DND-41 (cell line): ENCODE results near the gene PFN1.

ENCODE experiments used
- ATAC-seq: fragments of 200-7000 bp; cut with Tn5 transposase; 3 replicates; pipeline ENCODE4 v1.9.1; 2021; ENCODE audit warnings: low read depth; ENCODE audit not compliant: insufficient read depth
- DNase-seq: peaks from one replicate; pipeline ENCODE4 v3.0.0-alpha.2; 2020
- H2AFZ ChIP-seq: 2 replicates; pipeline ENCODE4 v1.6.0; 2012; ENCODE audit warnings: low read depth, low read length
- H3K27ac ChIP-seq: 2 replicates; pipeline ENCODE4 v1.5.1; 2012; ENCODE audit warnings: low read length, inconsistent platforms
- H3K27me3 ChIP-seq: fragments of 200-600 bp; sonication (generic); 2 replicates; pipeline ENCODE4 v1.6.0; 2012; ENCODE audit warnings: low read length, mild to moderate bottlenecking, inconsistent platforms; ENCODE audit not compliant: insufficient read depth, poor library complexity
- H3K36me3 ChIP-seq: 2 replicates; pipeline ENCODE4 v1.5.1; 2012; ENCODE audit warnings: low read length, inconsistent platforms; ENCODE audit not compliant: insufficient read depth
- H3K4me1 ChIP-seq: 2 replicates; pipeline ENCODE4 v1.5.1; 2012; ENCODE audit warnings: mild to moderate bottlenecking, low read length; ENCODE audit not compliant: insufficient read depth
- H3K4me2 ChIP-seq: 2 replicates; pipeline ENCODE4 v1.6.0; 2012; ENCODE audit warnings: mild to moderate bottlenecking, moderate library complexity, low read length, inconsistent platforms; ENCODE audit not compliant: insufficient read depth
- H3K4me3 ChIP-seq, 2 experiments: fragments of 200-600 bp in 1 of 2; shearing (Covaris generic) in 1 of 2; 2 replicates each; pipeline ENCODE4 v1.5.1; 2012 to 2016; ENCODE audit warnings: inconsistent platforms in 2 of 2, low read length in 2 of 2, mild to moderate bottlenecking in 2 of 2, low read depth in 1 of 2, moderate library complexity in 1 of 2
- H3K79me2 ChIP-seq: 2 replicates; pipeline ENCODE4 v1.6.0; 2012; ENCODE audit warnings: low read length, inconsistent platforms; ENCODE audit not compliant: insufficient read depth
- H3K9ac ChIP-seq: 2 replicates; pipeline ENCODE4 v1.6.0; 2012; ENCODE audit warnings: low read depth, mild to moderate bottlenecking, inconsistent platforms, low read length, moderate library complexity
- H3K9me3 ChIP-seq: 2 replicates; pipeline ENCODE4 v1.5.1; 2012; ENCODE audit warnings: low read length, moderate library complexity, mild to moderate bottlenecking, inconsistent platforms; ENCODE audit not compliant: insufficient read depth, severe bottlenecking
- H4K20me1 ChIP-seq: 2 replicates; pipeline ENCODE4 v1.6.0; 2012; ENCODE audit warnings: low read length; ENCODE audit not compliant: insufficient read depth
- EZH2 ChIP-seq: IDR thresholded peaks from 3 replicates; pipeline ENCODE4 v1.6.1; 2012; ENCODE audit warnings: borderline replicate concordance, low read depth, mild to moderate bottlenecking, moderate library complexity, low read length, inconsistent platforms; ENCODE audit not compliant: severe bottlenecking
- TF ChIP-seq, protein P1 (sequence below): IDR thresholded peaks from 2 replicates; pipeline ENCODE4 v1.5.1; 2012; ENCODE audit warnings: borderline replicate concordance, low read length, moderate library complexity, mild to moderate bottlenecking; ENCODE audit not compliant: poor library complexity, severe bottlenecking; ENCODE audit errors: extremely low read depth

The PFN1 gene

GRCh38 chr17:4948166-4948930, at the start of gene PFN1:
PFN1 (minus strand) TSS chr17:4948530; CDS start chr17:4948394, 136 bp downstream.
- Histone ChIP-seq H2AFZ (peak within 1 kb of the TSS; percentile 82), H3K27me3 (no peaks in the 10 kb centered on the region), H3K4me3 (peak within 1 kb of the TSS; percentile 72 to 91), H3K4me2 (peak within 1 kb of the TSS; percentile 97), H3K27ac (peak within 1 kb of the TSS; percentile 99), H3K9ac (peak within 1 kb of the TSS; percentile 98), H4K20me1 (peaks cover 38% of the 10 kb centered on the region), H3K4me1 (peaks cover 60% of the 10 kb centered on the region), H3K36me3 (peaks cover 47% of the 10 kb centered on the region), H3K9me3 (no peaks in the 10 kb centered on the region), H3K79me2 (peaks cover 61% of the 10 kb centered on the region)
- DNase-seq (peak; percentile 94), ATAC-seq (peak; percentile 37)
- TF ChIP-seq, protein P1, sequence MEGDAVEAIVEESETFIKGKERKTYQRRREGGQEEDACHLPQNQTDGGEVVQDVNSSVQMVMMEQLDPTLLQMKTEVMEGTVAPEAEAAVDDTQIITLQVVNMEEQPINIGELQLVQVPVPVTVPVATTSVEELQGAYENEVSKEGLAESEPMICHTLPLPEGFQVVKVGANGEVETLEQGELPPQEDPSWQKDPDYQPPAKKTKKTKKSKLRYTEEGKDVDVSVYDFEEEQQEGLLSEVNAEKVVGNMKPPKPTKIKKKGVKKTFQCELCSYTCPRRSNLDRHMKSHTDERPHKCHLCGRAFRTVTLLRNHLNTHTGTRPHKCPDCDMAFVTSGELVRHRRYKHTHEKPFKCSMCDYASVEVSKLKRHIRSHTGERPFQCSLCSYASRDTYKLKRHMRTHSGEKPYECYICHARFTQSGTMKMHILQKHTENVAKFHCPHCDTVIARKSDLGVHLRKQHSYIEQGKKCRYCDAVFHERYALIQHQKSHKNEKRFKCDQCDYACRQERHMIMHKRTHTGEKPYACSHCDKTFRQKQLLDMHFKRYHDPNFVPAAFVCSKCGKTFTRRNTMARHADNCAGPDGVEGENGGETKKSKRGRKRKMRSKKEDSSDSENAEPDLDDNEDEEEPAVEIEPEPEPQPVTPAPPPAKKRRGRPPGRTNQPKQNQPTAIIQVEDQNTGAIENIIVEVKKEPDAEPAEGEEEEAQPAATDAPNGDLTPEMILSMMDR = peak; percentile 8
- no peak for TF ChIP-seq EZH2

GRCh38 chr17:4997302-4998026, 49.1 kb upstream of the PFN1 start, which contains the start of the genes INCA1 and KIF1C:
INCA1 (minus strand) TSS chr17:4997522; CDS start chr17:4994437, 3,085 bp downstream.
KIF1C (plus strand) TSS chr17:4997950; CDS start chr17:5000247, 2,297 bp downstream.
- Histone ChIP-seq H3K4me1 (peaks cover 29% of the 10 kb centered on the region), H3K27me3 (no peaks in the 10 kb centered on the region), H2AFZ (peak within 1 kb of the TSS; percentile 88), H3K79me2 (peaks cover 9% of the 10 kb centered on the region; the same call in 1 of the 2 replicates), H4K20me1 (no peaks in the 10 kb centered on the region), H3K27ac (peak within 1 kb of the TSS; percentile 86), H3K9ac (peak within 1 kb of the TSS; percentile 84), H3K36me3 (peaks cover 20% of the 10 kb centered on the region), H3K4me3 (peak within 1 kb of the TSS; percentile 78 to 86), H3K9me3 (no peaks in the 10 kb centered on the region), H3K4me2 (peak within 1 kb of the TSS; percentile 93)
- DNase-seq = peak; percentile 90
- peak; percentile 94 for ATAC-seq
- TF ChIP-seq EZH2 = no peak
- TF ChIP-seq, protein P1 = no peak

DNA sequence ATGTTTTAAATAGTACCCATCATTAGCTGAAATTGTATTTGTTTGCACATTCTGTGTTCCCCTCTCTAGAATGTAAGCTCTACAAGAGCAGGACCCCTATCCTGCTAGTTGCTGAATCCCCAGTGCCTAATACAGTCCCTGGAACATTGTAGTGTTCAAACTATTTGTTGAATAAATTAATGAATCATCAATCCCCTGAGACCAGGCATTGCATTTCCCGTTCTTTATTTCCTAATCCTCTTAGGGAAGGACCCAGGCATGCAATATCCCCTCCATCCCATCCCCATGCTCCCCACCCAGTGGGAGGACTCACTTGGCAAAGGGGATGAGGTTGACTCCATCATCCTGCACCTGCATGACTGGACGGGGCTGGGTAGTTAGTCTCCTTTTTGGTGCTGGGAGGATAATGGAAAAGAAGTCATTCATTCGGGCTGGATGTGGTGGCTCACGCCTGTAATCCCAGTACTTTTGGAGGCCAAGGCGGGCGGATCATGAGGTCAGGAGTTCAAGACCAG, 45.8 kb upstream of the PFN1 start:
- ATAC-seq = no peak
- no peak overlapping the region for H3K27ac ChIP-seq
- H3K9me3 ChIP-seq = no peaks in the 10 kb centered on the region
- no peaks in the 10 kb centered on the region for H3K36me3 ChIP-seq
- H3K4me3 ChIP-seq = no peak overlapping the region
- H3K4me1 ChIP-seq = peaks cover 24% of the 10 kb centered on the region
- DNase-seq = no peak
- no peak for TF ChIP-seq EZH2
- TF ChIP-seq, protein P1 = no peak
- peaks cover 9% of the 10 kb centered on the region; the same call in 1 of the 2 replicates for H3K79me2 ChIP-seq
- H2AFZ ChIP-seq = no peak overlapping the region
- H3K4me2 ChIP-seq = no peak overlapping the region
- H4K20me1 ChIP-seq = no peaks in the 10 kb centered on the region
- no peak overlapping the region for H3K9ac ChIP-seq
- no peaks in the 10 kb centered on the region for H3K27me3 ChIP-seq
